Endothelial cell of umbilical vein (primary cell): ENCODE results near the gene GABRB2. TPM values are rescaled to one million over a fixed set of nuclear protein-coding genes. Genes with fewer than 3 reads are reported as not detected.

ENCODE experiments used
- BruUV-seq: library from RNA; stranded (reverse); fragments of 400-500 nt; replicated peaks from 2 replicates; lab custom pipeline; 2021; lab: Mats Ljungman, UMichigan
- CTCF ChIA-PET: fragments of 300-600, 350-600 bp; sonication (Branson Sonifier 250); formaldehyde crosslinking; loops from one replicate; lab custom pipeline; 2021; ENCODE audit warnings: antibody characterized with exemption, inconsistent platforms; lab: Charles Lee
- POLR2A ChIA-PET: fragments of 300-600, 350-600 bp; sonication (Branson Sonifier 250); formaldehyde crosslinking; loops from one replicate; lab custom pipeline; 2021; ENCODE audit warnings: antibody characterized with exemption, inconsistent platforms; lab: Charles Lee
- DNase-seq: peaks from one replicate; pipeline ENCODE4 v3.0.0-alpha.2; 2011; ENCODE audit warnings: low read depth, low spot score
- FAIRE-seq: peaks from 2 replicates; lab custom pipeline; 2011; peaks lifted over from hg19 to GRCh38; lab: Jason Lieb, UNC
- H2AFZ ChIP-seq: 2 replicates; pipeline ENCODE4 v1.6.0; 2012; ENCODE audit warnings: low read depth, low read length, control low read depth, inconsistent platforms
- H3K27ac ChIP-seq: 2 replicates; pipeline ENCODE4 v1.5.1; 2011; ENCODE audit warnings: low read depth, mild to moderate bottlenecking, control low read depth, low read length, moderate library complexity; ENCODE audit not compliant: insufficient read depth
- H3K27me3 ChIP-seq, 2 experiments: 2 replicates each; pipeline versions ENCODE4 v1.6.0 to v1.6.1; 2011; ENCODE audit warnings: low read length in 2 of 2, mixed read lengths in 1 of 2; ENCODE audit not compliant: control insufficient read depth in 2 of 2, insufficient read depth in 2 of 2
- H3K36me3 ChIP-seq, 2 experiments: 2 replicates in 1 of 2; 3 replicates in 1 of 2; pipeline ENCODE4 v1.5.1; 2011; ENCODE audit warnings: low read length in 2 of 2, mild to moderate bottlenecking in 1 of 2, moderate library complexity in 1 of 2; ENCODE audit not compliant: control insufficient read depth in 2 of 2, insufficient read depth in 2 of 2; ENCODE audit errors: extremely low read depth in 1 of 2
- H3K4me1 ChIP-seq: 3 replicates; pipeline ENCODE4 v1.5.1; 2011; ENCODE audit warnings: mild to moderate bottlenecking, low read length; ENCODE audit not compliant: control insufficient read depth, insufficient read depth; ENCODE audit errors: extremely low read depth
- H3K4me2 ChIP-seq: 2 replicates; pipeline ENCODE4 v1.6.1; 2011; ENCODE audit warnings: low read length, control low read depth, mixed read lengths; ENCODE audit not compliant: insufficient read depth
- H3K4me3 ChIP-seq, 3 experiments: fragments of 200-600 bp in 1 of 3; sonication (generic), shearing (Covaris generic) in 1 of 3; replicated peaks in 1 of 3; 2 replicates each; pipeline ENCODE4 v1.5.1; 2011 to 2016; ENCODE audit warnings: control low read depth in 3 of 3, low read length in 3 of 3, mild to moderate bottlenecking in 2 of 3, inconsistent platforms in 1 of 3, low read depth in 1 of 3, moderate library complexity in 1 of 3; ENCODE audit not compliant: insufficient read depth in 1 of 3
- H3K79me2 ChIP-seq: 2 replicates; pipeline ENCODE4 v1.6.0; 2012; ENCODE audit warnings: low read length, inconsistent platforms; ENCODE audit not compliant: control insufficient read depth, insufficient read depth
- H3K9ac ChIP-seq: replicated peaks from 2 replicates; pipeline ENCODE3; 2011; ENCODE audit warnings: low read length, control low read depth; ENCODE audit not compliant: insufficient read depth; ENCODE audit errors: extremely low read depth
- H3K9me1 ChIP-seq: replicated peaks from 3 replicates; pipeline ENCODE4 v1.6.0; 2011; ENCODE audit warnings: mild to moderate bottlenecking, low read length; ENCODE audit not compliant: control insufficient read depth, insufficient read depth; ENCODE audit errors: extremely low read depth
- H3K9me3 ChIP-seq: replicated peaks from 2 replicates; pipeline ENCODE4 v1.5.1; 2012; ENCODE audit warnings: low read length, inconsistent platforms; ENCODE audit not compliant: control insufficient read depth, insufficient read depth
- H4K20me1 ChIP-seq: replicated peaks from 2 replicates; pipeline ENCODE3; 2011; ENCODE audit warnings: mild to moderate bottlenecking, low read length; ENCODE audit not compliant: control insufficient read depth, insufficient read depth; ENCODE audit errors: extremely low read depth
- CTCF ChIP-seq, 2 donors: IDR thresholded peaks; 1 replicate in 1 of 2; 2 replicates in 1 of 2; pipeline ENCODE4 v1.5.1; 2011; ENCODE audit warnings: low read length in 2 of 2, mild to moderate bottlenecking in 2 of 2, moderate library complexity in 2 of 2, control low read depth in 1 of 2, inconsistent platforms in 1 of 2, low read depth in 1 of 2; ENCODE audit not compliant: insufficient read depth in 1 of 2; ENCODE audit errors: extremely low read depth in 1 of 2
- EZH2 ChIP-seq: IDR thresholded peaks from 2 replicates; pipeline ENCODE4 v1.6.1; 2012; ENCODE audit warnings: borderline replicate concordance, low read depth, mild to moderate bottlenecking, moderate library complexity, low read length, inconsistent platforms; ENCODE audit not compliant: severe bottlenecking
- FOS ChIP-seq: IDR thresholded peaks from 2 replicates; pipeline ENCODE4 v1.6.1; 2011; ENCODE audit warnings: mild to moderate bottlenecking, low read length, moderate library complexity, borderline replicate concordance; ENCODE audit not compliant: insufficient read depth
- GATA2 ChIP-seq: IDR thresholded peaks from 2 replicates; pipeline ENCODE4 v1.7.0; 2011; ENCODE audit warnings: low read depth, mild to moderate bottlenecking, moderate library complexity, mixed read lengths, low read length; ENCODE audit not compliant: insufficient read length, insufficient read depth
- JUN ChIP-seq: IDR thresholded peaks from 2 replicates; pipeline ENCODE4 v1.6.1; 2011; ENCODE audit warnings: borderline replicate concordance, low read depth; ENCODE audit not compliant: insufficient read length, insufficient read depth
- MAX ChIP-seq: IDR thresholded peaks from 2 replicates; pipeline ENCODE4 v1.6.1; 2011; ENCODE audit not compliant: insufficient read depth, insufficient read length
- MYC ChIP-seq: IDR thresholded peaks from one replicate; pipeline ENCODE4 v1.6.1; 2011; ENCODE audit warnings: mild to moderate bottlenecking, low read depth, low read length
- POLR2A ChIP-seq: IDR thresholded peaks from 2 replicates; pipeline ENCODE4 v1.6.1; 2012; ENCODE audit warnings: low read depth, mild to moderate bottlenecking, control low read depth, low read length
- POLR2AphosphoS5 ChIP-seq: IDR thresholded peaks from 2 replicates; pipeline ENCODE4 v1.6.1; 2012; ENCODE audit warnings: low read depth, mild to moderate bottlenecking, control low read depth, low read length, moderate library complexity; ENCODE audit not compliant: insufficient read depth
- dilution Hi-C: fragments of 300-500 bp; cut with MboI; formaldehyde crosslinking; loops from one replicate; pipeline ENCODE4 v1.15.0; 2019; ENCODE audit warnings: low sequenced_read_pairs; ENCODE audit not compliant: extremely low pct_ligation_motif_present
- intact Hi-C: fragments of 100-400 bp; cut with micrococcal nuclease; formaldehyde crosslinking; loops from one replicate; pipeline ENCODE4 v1.10.0; 2022
- polyA plus RNA-seq, 4 experiments: library from polyadenylated mRNA; depleted of rRNA in 3 of 4; stranded (reverse) in 3 of 4; unstranded in 1 of 4; fragments of >200 nt; gene quantifications; 2 replicates each; pipeline versions ENCODE4 v1.2.1 to v1.2.3, GENCODE V29; 2011 to 2012; ENCODE audit warnings: missing spikeins in 1 of 4
- total RNA-seq: library from RNA; stranded (reverse); gene quantifications from 2 replicates; pipeline ENCODE4 v1.2.3, GENCODE V29; 2021

The GABRB2 gene
- total and polyA plus RNA-seq, 2 donors (not counting 3 experiments of a cell fraction or from before 2014, with no cell fraction given), result not detected

GRCh38 chr5:161545344-161546094 lies 1.0 kb downstream of the GABRB2 start:
- POLR2A ChIA-PET, result no interaction called here
- Histone ChIP-seq H4K20me1 (no peaks in the 10 kb centered on the region), H3K9me3 (no peaks in the 10 kb centered on the region), H3K79me2 (no peaks in the 10 kb centered on the region), H3K9me1 (no peaks in the 10 kb centered on the region), H3K36me3 (no peaks in the 10 kb centered on the region), H3K27me3 (peaks cover 9 to 28% of the 10 kb centered on the region in 2 experiments), H3K9ac (no peak overlapping the region), H3K4me1 (no peaks in the 10 kb centered on the region), H3K27ac (no peak overlapping the region), H2AFZ (no peak overlapping the region), H3K4me3 (no peak overlapping the region), H3K4me2 (no peak overlapping the region)
- dilution Hi-C loops, result no loop called here
- TF ChIP-seq POLR2A, result no peak
- no peak for TF ChIP-seq GATA2
- TF ChIP-seq EZH2, result no peak
- TF ChIP-seq MYC, result no peak
- TF ChIP-seq CTCF (IDR thresholded peaks at IDR 0.05; ENCODE audit: extremely low read depth in 1 of 2, insufficient read depth in 1 of 2, low read depth in 1 of 2, low read length in 2 of 2), result no peak
- TF ChIP-seq MAX, result no peak
- TF ChIP-seq FOS, result no peak
- TF ChIP-seq POLR2AphosphoS5, result no peak
- no peak for TF ChIP-seq JUN
- DNase-seq (no peak), FAIRE-seq (no peak)
- no TSS peak for BruUV-seq
- CTCF ChIA-PET, result interaction anchor here (2.9 kb wide), 1 partner anchor 1802 kb away, joined by 17 read pairs; no protein-coding TSS in a partner anchor
- intact Hi-C loops, result loop anchor here (2.0 to 10.0 kb wide), 2 partner anchors 1041 to 1107 kb away; no protein-coding TSS in a partner anchor
